ENCODE results near the gene PRRX1. TPM values are rescaled to one million over a fixed set of nuclear protein-coding genes. Genes with fewer than 3 reads are reported as not detected.

Gene PRRX1
- polyA plus RNA-seq, 3 donors = not detected

DNA sequence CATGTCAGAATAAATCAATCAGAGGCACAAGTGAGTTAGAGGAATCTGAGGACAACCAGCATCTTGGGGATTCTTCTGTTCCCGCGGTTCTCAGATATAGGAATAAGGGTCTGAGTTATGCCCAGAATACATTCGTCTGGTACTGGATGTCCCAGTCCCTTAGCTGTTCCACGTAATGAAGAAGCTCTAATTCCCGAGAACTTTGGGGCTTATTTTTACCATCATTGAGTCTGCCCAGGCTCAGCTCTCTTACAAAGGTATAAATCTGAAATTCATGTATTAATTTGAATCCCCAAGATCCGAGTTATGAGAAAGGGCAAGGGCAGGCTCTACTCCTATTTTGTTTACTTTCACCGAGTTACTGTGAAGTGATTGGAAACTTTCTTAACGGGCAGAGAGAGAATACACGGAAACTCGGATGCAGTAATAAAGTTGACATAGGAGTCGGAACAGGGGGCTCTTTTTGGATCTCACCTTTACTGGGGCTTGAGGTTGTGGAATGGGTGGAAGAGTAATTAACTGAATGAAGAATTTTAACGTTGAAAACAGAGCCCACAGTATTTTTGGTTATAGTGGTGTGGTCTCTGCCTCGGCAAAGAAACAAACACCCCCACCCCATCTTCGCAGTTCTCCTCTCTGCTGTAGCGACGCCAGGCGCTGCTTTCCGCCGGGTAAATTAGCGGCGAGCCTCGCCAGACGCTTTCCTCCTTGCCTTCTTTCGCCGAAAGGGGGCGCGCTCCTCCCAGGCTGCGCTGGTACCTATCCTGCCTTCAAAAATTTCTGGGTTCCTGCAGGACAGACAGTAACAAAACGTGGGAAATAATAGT lies 7.1 kb downstream of the PRRX1 start:
- Mint-ChIP-seq H3K27me3 (ENCODE audit: low read depth in 3 of 3) (peaks cover 68 to 79% (median 72%) of the 10 kb centered on the region in 3 donors), H3K36me3 (peaks cover 0 to 6% of the 10 kb centered on the region in 2 donors), H3K27ac (no peak overlapping the region), H3K9me3 (peaks cover 2 to 36% (median 29%) of the 10 kb centered on the region in 7 donors), H3K4me3 (peak overlapping the region in 1 of 2 donors; percentile 79), H3K4me1 (peaks cover 7% of the 10 kb centered on the region)
- Histone ChIP-seq H3K4me3 (replicated peaks in 1 of 3; ENCODE audit: low read depth in 2 of 3, low read length in 3 of 3) (no peak overlapping the region), H3K36me3 (replicated peaks in 1 of 2; ENCODE audit: control insufficient read depth in 1 of 2, insufficient read depth in 2 of 2, low read length in 2 of 2) (no peaks in the 10 kb centered on the region), H3K27ac (ENCODE audit: low read depth in 1 of 2, low read length in 2 of 2) (no peak overlapping the region), H3K4me1 (ENCODE audit: control insufficient read depth in 1 of 2, insufficient read depth in 2 of 2, low read length in 2 of 2) (no peaks in the 10 kb centered on the region), H3K9me3 (replicated peaks in 1 of 2; ENCODE audit: control insufficient read depth in 1 of 2, insufficient read depth in 1 of 2, low read length in 2 of 2) (peaks cover 0 to 33% of the 10 kb centered on the region in 2 donors), H3K9ac (ENCODE audit: insufficient read depth, low read length, poor library complexity, severe bottlenecking) (no peak overlapping the region), H4K20me1 (ENCODE audit: insufficient read depth, low read length) (no peaks in the 10 kb centered on the region), H3K27me3 (ENCODE audit: control insufficient read depth in 2 of 2, insufficient read depth in 2 of 2, low read length in 2 of 2) (peaks cover 61 to 75% of the 10 kb centered on the region in 2 donors), H3K4me2 (replicated peaks; ENCODE audit: extremely low read depth, low read length, poor library complexity, severe bottlenecking) (no peak overlapping the region), H2AFZ (ENCODE audit: insufficient read depth, low read depth, low read length, poor library complexity, severe bottlenecking) (no peak overlapping the region), H3K79me2 (ENCODE audit: insufficient read depth, low read length) (no peaks in the 10 kb centered on the region)
- WGBS (ENCODE audit: insufficient coverage) = 4% methylated on average over 18 of the region's 29 CpGs
- intact Hi-C loops (cut with micrococcal nuclease) = no loop called here
- TF ChIP-seq, protein P1, sequence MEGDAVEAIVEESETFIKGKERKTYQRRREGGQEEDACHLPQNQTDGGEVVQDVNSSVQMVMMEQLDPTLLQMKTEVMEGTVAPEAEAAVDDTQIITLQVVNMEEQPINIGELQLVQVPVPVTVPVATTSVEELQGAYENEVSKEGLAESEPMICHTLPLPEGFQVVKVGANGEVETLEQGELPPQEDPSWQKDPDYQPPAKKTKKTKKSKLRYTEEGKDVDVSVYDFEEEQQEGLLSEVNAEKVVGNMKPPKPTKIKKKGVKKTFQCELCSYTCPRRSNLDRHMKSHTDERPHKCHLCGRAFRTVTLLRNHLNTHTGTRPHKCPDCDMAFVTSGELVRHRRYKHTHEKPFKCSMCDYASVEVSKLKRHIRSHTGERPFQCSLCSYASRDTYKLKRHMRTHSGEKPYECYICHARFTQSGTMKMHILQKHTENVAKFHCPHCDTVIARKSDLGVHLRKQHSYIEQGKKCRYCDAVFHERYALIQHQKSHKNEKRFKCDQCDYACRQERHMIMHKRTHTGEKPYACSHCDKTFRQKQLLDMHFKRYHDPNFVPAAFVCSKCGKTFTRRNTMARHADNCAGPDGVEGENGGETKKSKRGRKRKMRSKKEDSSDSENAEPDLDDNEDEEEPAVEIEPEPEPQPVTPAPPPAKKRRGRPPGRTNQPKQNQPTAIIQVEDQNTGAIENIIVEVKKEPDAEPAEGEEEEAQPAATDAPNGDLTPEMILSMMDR (IDR thresholded peaks at IDR 0.05) = peak; percentile 19
- no peak for DNase-seq

GRCh38 chr1:170671629-170671963 lies 7.7 kb downstream of the PRRX1 start:
- Histone ChIP-seq H3K79me2 (ENCODE audit: insufficient read depth, low read length) (no peaks in the 10 kb centered on the region), H3K27me3 (ENCODE audit: control insufficient read depth in 2 of 2, insufficient read depth in 2 of 2, low read length in 2 of 2) (peaks cover 56 to 69% of the 10 kb centered on the region in 2 donors), H3K4me3 (replicated peaks in 1 of 3; ENCODE audit: low read depth in 2 of 3, low read length in 3 of 3) (no peak overlapping the region), H3K4me2 (replicated peaks; ENCODE audit: extremely low read depth, low read length, poor library complexity, severe bottlenecking) (no peak overlapping the region), H3K36me3 (replicated peaks in 1 of 2; ENCODE audit: control insufficient read depth in 1 of 2, insufficient read depth in 2 of 2, low read length in 2 of 2) (no peaks in the 10 kb centered on the region), H3K4me1 (ENCODE audit: control insufficient read depth in 1 of 2, insufficient read depth in 2 of 2, low read length in 2 of 2) (no peaks in the 10 kb centered on the region), H2AFZ (ENCODE audit: insufficient read depth, low read depth, low read length, poor library complexity, severe bottlenecking) (no peak overlapping the region), H3K27ac (ENCODE audit: low read depth in 1 of 2, low read length in 2 of 2) (no peak overlapping the region), H3K9ac (ENCODE audit: insufficient read depth, low read length, poor library complexity, severe bottlenecking) (no peak overlapping the region), H4K20me1 (ENCODE audit: insufficient read depth, low read length) (no peaks in the 10 kb centered on the region), H3K9me3 (replicated peaks in 1 of 2; ENCODE audit: control insufficient read depth in 1 of 2, insufficient read depth in 1 of 2, low read length in 2 of 2) (peaks cover 0 to 30% of the 10 kb centered on the region in 2 donors)
- H3K36me3 Mint-ChIP-seq = peaks cover 0 to 6% of the 10 kb centered on the region in 2 donors
- 61% methylated on average over 3 of the region's 4 CpGs for WGBS (ENCODE audit: insufficient coverage)
- peaks cover 2 to 31% (median 24%) of the 10 kb centered on the region in 7 donors for H3K9me3 Mint-ChIP-seq
- peak overlapping the region in 1 of 2 donors; percentile 79 for H3K4me3 Mint-ChIP-seq
- H3K27ac Mint-ChIP-seq = no peak overlapping the region
- no peak for DNase-seq
- H3K27me3 Mint-ChIP-seq (ENCODE audit: low read depth in 3 of 3) = peaks cover 62 to 73% (median 66%) of the 10 kb centered on the region in 3 donors
- TF ChIP-seq, protein P1 (IDR thresholded peaks at IDR 0.05) = no peak
- intact Hi-C loops (cut with micrococcal nuclease) = no loop called here
- H3K4me1 Mint-ChIP-seq = peaks cover 7% of the 10 kb centered on the region
